ENCODE results near the gene RASGRP3. TPM values are rescaled to one million over a fixed set of nuclear protein-coding genes. Genes with fewer than 3 reads are reported as not detected.

RASGRP3 gene
- total RNA-seq, 2 experiments from 2014 or later: 6.3 to 8.4 TPM

- DNase-seq: no peak
- H3K9me3 Mint-ChIP-seq: no peaks in the 10 kb centered on the region
- no peaks in the 10 kb centered on the region for H3K27me3 Mint-ChIP-seq
- peaks cover 22% of the 10 kb centered on the region for H3K36me3 Mint-ChIP-seq (ENCODE audit: low read depth)
- ChIA-PET POLR2A (interaction anchor here (0.6 kb wide), 1 partner anchor 27 kb away, joined by 5 read pairs; no protein-coding TSS in a partner anchor), CTCF (no interaction called here)
- no peak overlapping the region for H3K4me3 Mint-ChIP-seq
- no peak overlapping the region for H3K27ac Mint-ChIP-seq
- peaks cover 3% of the 10 kb centered on the region for H3K4me1 Mint-ChIP-seq
Measured at GRCh38 chr2:33550206-33550605, 73.8 kb downstream of the RASGRP3 start.

GRCh38 chr2:33552758-33553461 is 76.5 kb downstream of the RASGRP3 start:
- no peaks in the 10 kb centered on the region for H3K27me3 Mint-ChIP-seq
- H3K4me3 Mint-ChIP-seq: no peak overlapping the region
- H3K9me3 Mint-ChIP-seq: no peaks in the 10 kb centered on the region
- no peak overlapping the region for H3K27ac Mint-ChIP-seq
- H3K36me3 Mint-ChIP-seq (ENCODE audit: low read depth): peaks cover 12% of the 10 kb centered on the region
- CTCF ChIA-PET: interaction anchor here (0.8 kb wide), 1 partner anchor 31 kb away, joined by 3 read pairs; no protein-coding TSS in a partner anchor
- POLR2A ChIA-PET: no interaction called here
- peaks cover 3% of the 10 kb centered on the region for H3K4me1 Mint-ChIP-seq
- no peak for DNase-seq

GRCh38 chr2:33555681-33556080 is 79.2 kb downstream of the RASGRP3 start:
- no peak for DNase-seq
- no peak overlapping the region for H3K27ac Mint-ChIP-seq
- CTCF ChIA-PET: no interaction called here
- H3K27me3 Mint-ChIP-seq: no peaks in the 10 kb centered on the region
- H3K9me3 Mint-ChIP-seq: no peaks in the 10 kb centered on the region
- peaks cover 3% of the 10 kb centered on the region for H3K4me1 Mint-ChIP-seq
- POLR2A ChIA-PET: no interaction called here
- peaks cover 15% of the 10 kb centered on the region for H3K36me3 Mint-ChIP-seq (ENCODE audit: low read depth)
- no peak overlapping the region for H3K4me3 Mint-ChIP-seq

GRCh38 chr2:33559328-33559727 is 82.9 kb downstream of the RASGRP3 start:
- Mint-ChIP-seq H3K27me3 (no peaks in the 10 kb centered on the region), H3K27ac (no peak overlapping the region), H3K9me3 (no peaks in the 10 kb centered on the region), H3K4me3 (no peak overlapping the region), H3K36me3 (ENCODE audit: low read depth) (peaks cover 20% of the 10 kb centered on the region), H3K4me1 (peaks cover 3% of the 10 kb centered on the region)
- POLR2A ChIA-PET: no interaction called here
- CTCF ChIA-PET: no interaction called here
- DNase-seq: no peak

- H3K36me3 Mint-ChIP-seq (ENCODE audit: low read depth): peaks cover 20% of the 10 kb centered on the region
- no peaks in the 10 kb centered on the region for H3K4me1 Mint-ChIP-seq
- no peaks in the 10 kb centered on the region for H3K9me3 Mint-ChIP-seq
- no peak overlapping the region for H3K27ac Mint-ChIP-seq
- H3K4me3 Mint-ChIP-seq: no peak overlapping the region
- no peak for DNase-seq
- ChIA-PET CTCF (no interaction called here), POLR2A (no interaction called here)
- no peaks in the 10 kb centered on the region for H3K27me3 Mint-ChIP-seq
Measured at GRCh38 chr2:33560017-33560416, 83.6 kb downstream of the RASGRP3 start.

- Mint-ChIP-seq H3K9me3 (no peaks in the 10 kb centered on the region), H3K4me3 (no peak overlapping the region), H3K27ac (no peak overlapping the region), H3K36me3 (ENCODE audit: low read depth) (peaks cover 20% of the 10 kb centered on the region), H3K4me1 (no peaks in the 10 kb centered on the region), H3K27me3 (no peaks in the 10 kb centered on the region)
- ChIA-PET CTCF (no interaction called here), POLR2A (no interaction called here)
- DNase-seq: no peak
Measured at GRCh38 chr2:33561872-33562271, 85.4 kb downstream of the RASGRP3 start.

- POLR2A ChIA-PET: no interaction called here
- Mint-ChIP-seq H3K27ac (no peak overlapping the region), H3K4me3 (no peak overlapping the region), H3K4me1 (peaks cover 6% of the 10 kb centered on the region), H3K9me3 (no peaks in the 10 kb centered on the region), H3K27me3 (no peaks in the 10 kb centered on the region), H3K36me3 (ENCODE audit: low read depth) (no peaks in the 10 kb centered on the region)
- DNase-seq: no peak
- CTCF ChIA-PET: interaction anchor here (1.5 kb wide), 1 partner anchor 13 kb away, joined by 3 read pairs; no protein-coding TSS in a partner anchor
Measured at GRCh38 chr2:33570681-33571080, 94.2 kb downstream of the RASGRP3 start.

GRCh38 chr2:33573657-33574056 is 97.2 kb downstream of the RASGRP3 start:
- H3K27ac Mint-ChIP-seq: no peak overlapping the region
- POLR2A ChIA-PET: interaction anchor here (0.9 kb wide), 1 partner anchor 26 kb away, joined by 3 read pairs; no protein-coding TSS in a partner anchor
- peaks cover 6% of the 10 kb centered on the region for H3K4me1 Mint-ChIP-seq
- H3K9me3 Mint-ChIP-seq: no peaks in the 10 kb centered on the region
- H3K4me3 Mint-ChIP-seq: no peak overlapping the region
- CTCF ChIA-PET: interaction anchor here (0.6 to 1.5 kb wide), 3 partner anchors 10 to 897 kb away, joined by 3 to 5 read pairs (median 3); no protein-coding TSS in a partner anchor
- no peaks in the 10 kb centered on the region for H3K27me3 Mint-ChIP-seq
- DNase-seq: no peak
- no peaks in the 10 kb centered on the region for H3K36me3 Mint-ChIP-seq (ENCODE audit: low read depth)

- Mint-ChIP-seq H3K4me3 (no peak overlapping the region), H3K36me3 (ENCODE audit: low read depth) (peaks cover under 1% of the 10 kb centered on the region), H3K27ac (no peak overlapping the region), H3K9me3 (no peaks in the 10 kb centered on the region), H3K27me3 (no peaks in the 10 kb centered on the region), H3K4me1 (peaks cover 9% of the 10 kb centered on the region)
- ChIA-PET POLR2A (no interaction called here), CTCF (interaction anchor here (1.2 kb wide), 1 partner anchor 22 kb away, joined by 3 read pairs; the partner anchor contains the start of gene FAM98A)
- DNase-seq: no peak
Measured at GRCh38 chr2:33577084-33577483, 100.6 kb downstream of the RASGRP3 start.

- no peak for DNase-seq
- no peaks in the 10 kb centered on the region for H3K9me3 Mint-ChIP-seq
- H3K4me3 Mint-ChIP-seq: no peak overlapping the region
- H3K36me3 Mint-ChIP-seq (ENCODE audit: low read depth): peaks cover 3% of the 10 kb centered on the region
- ChIA-PET POLR2A (no interaction called here), CTCF (interaction anchor here (1.2 kb wide), 1 partner anchor 22 kb away, joined by 3 read pairs; the partner anchor contains the start of gene FAM98A)
- no peaks in the 10 kb centered on the region for H3K27me3 Mint-ChIP-seq
- peaks cover 14% of the 10 kb centered on the region for H3K4me1 Mint-ChIP-seq
- H3K27ac Mint-ChIP-seq: no peak overlapping the region
Measured at GRCh38 chr2:33577668-33578067, 101.2 kb downstream of the RASGRP3 start.

GRCh38 chr2:33579227-33579626 is 102.8 kb downstream of the RASGRP3 start:
- POLR2A ChIA-PET: interaction anchor here (1.2 kb wide), 1 partner anchor 103 kb away, joined by 4 read pairs; the partner anchor contains the start of gene RASGRP3
- H3K4me3 Mint-ChIP-seq: no peak overlapping the region
- peaks cover 7% of the 10 kb centered on the region for H3K36me3 Mint-ChIP-seq (ENCODE audit: low read depth)
- H3K27ac Mint-ChIP-seq: no peak overlapping the region
- no peak for DNase-seq
- no peaks in the 10 kb centered on the region for H3K9me3 Mint-ChIP-seq
- no peaks in the 10 kb centered on the region for H3K27me3 Mint-ChIP-seq
- CTCF ChIA-PET: interaction anchor here (0.6 kb wide), 1 partner anchor 136 kb away, joined by 3 read pairs; no protein-coding TSS in a partner anchor
- H3K4me1 Mint-ChIP-seq: peaks cover 14% of the 10 kb centered on the region

- H3K4me1 Mint-ChIP-seq: peaks cover 14% of the 10 kb centered on the region
- no peaks in the 10 kb centered on the region for H3K27me3 Mint-ChIP-seq
- H3K9me3 Mint-ChIP-seq: no peaks in the 10 kb centered on the region
- POLR2A ChIA-PET: interaction anchor here (2.4 to 3.3 kb wide), 2 partner anchors 17 to 105 kb away, joined by 12 to 26 read pairs; partner anchors contain the start of genes FAM98A and RASGRP3
- no peak for DNase-seq
- CTCF ChIA-PET: interaction anchor here (2.2 to 3.3 kb wide), 4 partner anchors 12 to 202 kb away, joined by 11 to 32 read pairs (median 22); partner anchors contain the start of gene FAM98A
- H3K4me3 Mint-ChIP-seq: no peak overlapping the region
- H3K27ac Mint-ChIP-seq: no peak overlapping the region
- H3K36me3 Mint-ChIP-seq (ENCODE audit: low read depth): peaks cover 25% of the 10 kb centered on the region
Measured at GRCh38 chr2:33581872-33582271, 105.4 kb downstream of the RASGRP3 start.

- H3K36me3 Mint-ChIP-seq (ENCODE audit: low read depth): peaks cover 31% of the 10 kb centered on the region
- H3K4me3 Mint-ChIP-seq: no peak overlapping the region
- POLR2A ChIA-PET: interaction anchor here (1.1 to 3.3 kb wide), 3 partner anchors 16 to 107 kb away, joined by 3 to 26 read pairs (median 12); partner anchors contain the start of genes FAM98A and RASGRP3
- H3K27me3 Mint-ChIP-seq: no peaks in the 10 kb centered on the region
- no peaks in the 10 kb centered on the region for H3K9me3 Mint-ChIP-seq
- H3K4me1 Mint-ChIP-seq: peaks cover 14% of the 10 kb centered on the region
- DNase-seq: no peak
- CTCF ChIA-PET: interaction anchor here (0.8 to 3.3 kb wide), 25 partner anchors 9 to 992 kb away, joined by 3 to 32 read pairs (median 4); partner anchors contain the start of gene FAM98A
- no peak overlapping the region for H3K27ac Mint-ChIP-seq
Measured at GRCh38 chr2:33583194-33583938, 106.9 kb downstream of the RASGRP3 start.
